Renal pelvis (tissue), 4 donors: ENCODE results near the gene PSIP1. TPM values are rescaled to one million over a fixed set of nuclear protein-coding genes. Genes with fewer than 3 reads are reported as not detected.

Source experiments
- DNase-seq: peaks from one replicate; pipeline ENCODE4 v3.0.0-alpha.2; 2013
- polyA plus RNA-seq, 3 donors: library from polyadenylated mRNA; unstranded; fragments of 120-200 nt; gene quantifications; one replicate each; pipeline ENCODE4 v1.2.1, GENCODE V29; 2013; ENCODE audit not compliant: insufficient read length in 3 of 3

Gene PSIP1
- polyA plus RNA-seq, 3 donors: 180 to 190 (median 186) TPM

DNA sequence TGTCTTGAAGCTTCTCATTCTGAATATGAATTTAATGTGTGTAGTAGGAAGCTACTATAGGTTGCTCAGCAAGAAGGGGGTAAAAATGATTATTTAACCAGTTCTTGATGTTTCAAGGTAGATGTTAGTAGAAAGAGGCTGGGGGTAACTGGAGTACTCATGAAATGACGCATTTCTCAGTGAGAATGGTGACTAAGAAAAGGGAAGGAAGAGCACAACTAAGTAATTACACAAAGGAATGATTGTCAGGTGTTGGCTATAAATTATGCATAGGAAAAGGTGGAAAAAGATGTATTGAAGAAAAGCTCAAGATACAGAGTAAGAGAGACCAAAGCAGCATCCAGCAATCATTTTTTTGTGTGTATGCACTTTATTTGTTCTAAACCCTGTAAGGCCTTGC, 1.4 kb upstream of the PSIP1 start:
- no peak for DNase-seq

DNA sequence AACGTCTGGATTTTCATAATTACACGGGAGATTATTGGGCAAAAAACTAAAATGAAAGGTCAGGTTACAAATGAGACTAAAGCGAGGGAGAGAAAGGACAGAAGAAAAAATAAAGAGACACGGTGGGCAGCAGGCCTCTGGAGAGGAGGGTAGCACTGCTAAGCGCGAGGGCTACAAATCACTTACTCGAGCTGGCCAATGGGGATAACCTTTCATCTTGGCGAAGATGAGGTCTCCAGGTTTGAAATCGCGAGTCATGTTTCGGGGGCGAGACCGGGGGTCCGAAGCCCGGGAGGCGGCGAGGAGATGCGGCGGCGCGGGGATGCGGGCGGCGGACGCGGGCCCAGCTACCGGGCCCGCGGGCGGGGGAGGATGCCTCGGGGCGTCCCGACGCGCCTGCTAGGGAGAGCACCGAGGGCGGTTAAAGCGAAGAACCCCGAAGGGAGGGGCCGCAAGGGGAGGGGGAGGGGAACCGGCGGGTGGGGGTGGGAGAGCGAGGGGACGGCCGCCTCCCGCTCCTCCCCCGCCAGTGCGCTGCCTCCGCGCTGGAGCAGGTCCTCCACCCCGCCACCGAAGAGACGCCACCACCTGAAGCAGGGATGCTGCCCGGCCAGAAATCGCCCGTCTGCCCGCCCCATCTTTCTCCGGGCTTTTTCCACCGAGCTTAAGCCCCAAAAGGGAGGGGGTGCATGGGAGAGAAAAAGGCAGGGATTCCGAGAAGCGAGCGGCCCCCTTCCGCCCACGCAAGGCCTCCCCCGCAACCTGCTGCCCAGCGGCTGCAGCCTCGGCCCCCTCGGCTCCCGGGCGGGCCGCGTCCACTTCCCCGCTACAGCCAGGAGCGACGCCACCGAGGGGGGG, 610 bp downstream of the PSIP1 start:
- peak; percentile 47 for DNase-seq

- DNase-seq: no peak
Observed at GRCh38 chr9:15505921-15506320, 4.8 kb downstream of the PSIP1 start.

- DNase-seq: no peak
Observed at GRCh38 chr9:15501803-15502202, 9.0 kb downstream of the PSIP1 start.

- no peak for DNase-seq
Observed at GRCh38 chr9:15501179-15501578, 9.6 kb downstream of the PSIP1 start.

DNA sequence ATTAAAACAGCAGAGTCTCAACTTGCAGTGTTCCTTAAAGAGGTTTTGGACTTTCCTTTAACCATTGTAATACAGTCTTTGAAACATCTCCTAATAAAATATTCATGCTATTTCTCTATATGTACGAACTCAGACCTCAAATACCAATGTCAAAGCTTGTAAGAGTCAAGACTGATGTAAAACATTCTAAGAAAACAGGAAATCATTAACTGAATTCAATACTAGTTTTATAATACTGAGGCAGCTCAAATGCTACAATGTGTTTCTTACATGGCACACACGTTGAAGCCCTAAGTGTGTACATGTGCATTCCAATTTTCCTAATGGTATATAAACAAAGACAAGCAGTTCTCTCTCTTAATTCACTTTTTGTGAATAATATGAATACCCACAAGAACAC, 11.6 kb downstream of the PSIP1 start:
- DNase-seq: no peak

DNA sequence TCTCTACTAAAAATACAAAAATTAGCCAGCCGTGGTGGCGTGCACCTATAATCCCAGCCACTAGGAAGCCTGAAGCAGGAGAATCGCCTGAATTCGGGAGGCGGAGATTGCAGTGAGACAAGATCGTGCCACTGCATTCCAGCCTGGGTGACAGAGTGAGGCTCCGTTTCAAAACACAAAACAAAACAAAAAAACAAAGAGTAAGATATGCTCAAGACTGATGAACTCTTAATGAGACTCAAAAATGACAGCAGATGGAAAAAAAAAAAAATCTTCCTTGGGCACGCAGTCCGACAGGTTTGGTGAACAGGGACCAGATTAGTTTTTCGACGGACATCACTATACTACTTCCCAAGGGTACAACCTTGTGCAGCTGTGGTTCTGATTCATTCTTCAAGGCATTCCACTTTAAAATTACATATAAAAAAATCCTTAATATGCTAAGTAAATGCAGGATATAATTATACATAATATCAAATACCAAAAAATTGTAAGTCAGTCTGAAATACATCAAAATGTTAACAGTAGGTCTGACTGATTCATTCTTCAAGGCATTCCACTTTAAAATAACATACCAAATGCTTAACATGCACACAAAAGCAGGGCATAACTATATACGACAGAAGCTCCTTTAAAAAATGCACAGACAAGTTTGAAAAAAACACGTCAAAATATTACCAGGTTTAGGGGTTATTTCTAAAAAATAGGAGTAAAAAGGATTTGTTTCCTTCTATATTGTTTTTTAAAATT, 12.3 kb downstream of the PSIP1 start:
- DNase-seq: no peak

GRCh38 chr9:15492485-15493150, 18.2 kb downstream of the PSIP1 start:
- DNase-seq: no peak

- DNase-seq: no peak
Observed at GRCh38 chr9:15491950-15492349, 18.8 kb downstream of the PSIP1 start.

GRCh38 chr9:15485836-15486666, 24.7 kb downstream of the PSIP1 start:
- peak; percentile 16 for DNase-seq

- no peak for DNase-seq
Observed at GRCh38 chr9:15484802-15485201, 26.0 kb downstream of the PSIP1 start.

DNA sequence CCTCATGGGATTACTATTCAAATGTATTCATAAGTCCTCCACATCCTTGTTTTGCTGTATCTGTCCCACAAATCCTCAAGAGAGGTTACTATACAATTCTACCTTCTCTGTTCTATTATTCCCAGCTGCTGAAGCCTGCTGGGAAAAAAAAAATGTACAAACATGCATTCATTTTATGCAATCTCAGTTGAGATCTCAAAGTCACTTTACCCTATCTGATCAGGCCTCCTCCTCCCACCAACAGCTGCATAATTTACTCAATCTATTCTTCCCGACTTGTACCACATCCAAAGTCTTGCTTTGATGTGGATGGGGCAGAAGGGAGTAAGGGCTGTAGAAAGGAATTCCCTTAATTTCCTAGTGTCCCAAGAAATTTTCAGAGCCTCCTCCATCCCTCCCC, 28.6 kb downstream of the PSIP1 start:
- DNase-seq: no peak

DNA sequence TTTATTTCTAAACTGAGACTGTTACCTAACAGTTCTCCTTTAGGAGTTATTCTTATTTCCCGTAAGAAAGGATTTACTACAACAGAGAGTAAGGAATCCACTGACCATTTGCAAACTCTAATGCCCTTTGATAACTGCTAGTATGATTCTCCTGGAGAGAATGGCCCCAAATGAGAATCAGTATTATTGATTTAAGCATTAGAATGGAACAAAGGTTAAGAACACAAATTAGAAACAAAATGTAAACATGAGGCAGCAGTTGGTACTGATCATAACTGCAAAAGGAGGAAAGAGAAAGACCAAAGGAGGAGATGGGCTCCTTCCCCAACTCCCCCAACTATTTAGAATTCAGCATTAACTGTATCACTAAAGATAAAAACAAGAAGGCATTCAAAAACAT, 30.7 kb downstream of the PSIP1 start:
- DNase-seq: no peak

- DNase-seq: no peak
Observed at GRCh38 chr9:15475923-15476536, 34.7 kb downstream of the PSIP1 start.

DNA sequence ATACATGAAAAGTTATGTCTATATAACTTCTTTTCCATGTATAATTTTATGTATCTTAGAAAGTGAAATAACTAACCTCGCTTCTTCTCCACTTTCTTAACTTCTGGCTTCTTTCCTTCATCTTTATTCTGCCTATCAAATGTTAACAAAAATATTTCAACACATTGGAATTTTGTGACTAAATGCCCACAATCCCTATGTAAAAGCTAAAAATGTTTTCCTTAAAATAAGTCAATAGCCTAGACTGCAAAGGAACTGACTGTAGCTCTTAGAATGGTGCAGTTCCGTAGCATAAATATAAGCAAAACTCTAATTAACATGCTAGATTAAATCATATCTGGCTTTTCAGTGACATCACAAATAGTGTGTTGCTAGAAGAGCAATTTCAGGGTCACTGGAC, 40.9 kb downstream of the PSIP1 start:
- no peak for DNase-seq

DNA sequence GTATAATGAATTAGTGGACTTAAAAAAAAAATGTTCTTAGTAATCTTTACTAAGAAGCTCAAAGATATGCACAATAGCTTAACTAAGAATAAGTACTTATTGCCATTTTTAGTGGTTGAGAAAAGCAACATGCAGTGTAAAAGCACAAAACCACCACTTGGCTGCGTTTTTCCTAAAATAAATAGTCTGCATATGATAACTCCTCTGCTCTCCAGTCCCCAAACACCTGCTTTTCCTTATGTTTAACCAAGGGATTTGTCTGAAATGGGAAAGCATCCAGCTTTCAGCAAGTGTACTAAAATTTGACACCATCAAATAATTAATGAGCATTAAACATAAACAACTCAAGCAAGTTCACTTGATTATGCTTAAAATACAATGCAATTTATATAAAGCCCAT, 41.4 kb downstream of the PSIP1 start:
- DNase-seq: no peak

- DNase-seq: no peak
Observed at GRCh38 chr9:15468145-15468544, 42.6 kb downstream of the PSIP1 start.

- DNase-seq: no peak
Observed at GRCh38 chr9:15461601-15462000, 49.2 kb downstream of the PSIP1 start.

- DNase-seq: no peak
Observed at GRCh38 chr9:15461056-15461455, 49.7 kb downstream of the PSIP1 start.

DNA sequence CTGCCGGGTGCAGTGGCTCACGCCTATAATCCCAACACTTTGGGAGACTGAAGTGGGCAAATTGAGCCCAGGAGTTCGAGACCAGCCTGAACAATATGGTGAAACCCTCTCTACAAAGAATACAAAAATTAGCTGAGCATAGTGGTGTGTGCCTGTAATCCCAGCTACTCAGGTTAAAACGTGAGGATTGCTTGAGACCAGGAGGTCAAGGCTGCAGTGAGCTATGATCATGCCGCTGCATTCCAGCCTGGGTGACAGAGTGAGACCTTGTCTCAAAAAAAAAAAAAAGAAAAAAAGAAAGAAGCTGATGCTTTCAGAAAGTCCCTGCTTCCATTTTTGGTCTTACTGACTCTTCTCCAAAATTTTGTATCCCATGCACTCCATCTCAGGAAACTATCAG, 56.8 kb downstream of the PSIP1 start:
- no peak for DNase-seq

GRCh38 chr9:15444141-15444540, 66.6 kb downstream of the PSIP1 start:
- no peak for DNase-seq
